Epithelial cell of proximal tubule (primary cell): Measurements from ENCODE around the gene TOMM40L. TPM values are rescaled to one million over a fixed set of nuclear protein-coding genes. Genes with fewer than 3 reads are reported as not detected.

Source experiments
- DNase-seq: peaks from one replicate; pipeline ENCODE4 v3.0.0-alpha.2; 2011; ENCODE audit warnings: low read depth
- H3K4me3 ChIP-seq: 2 replicates; pipeline ENCODE4 v1.5.1; 2011; ENCODE audit warnings: low read depth, mild to moderate bottlenecking, low read length
- total RNA-seq: library from RNA; depleted of rRNA; stranded (reverse); fragments of >200 nt; gene quantifications from 2 replicates; pipeline ENCODE4 v1.2.3, GENCODE V29; 2015
- TF ChIP-seq, protein P1 (sequence below): conservative IDR thresholded peaks from 2 replicates; pipeline ENCODE4 v1.5.1; 2012; ENCODE audit warnings: low read depth, mild to moderate bottlenecking, low read length

Gene TOMM40L
- total RNA-seq, 1 donor from 2014 or later: 6.2 TPM

DNA sequence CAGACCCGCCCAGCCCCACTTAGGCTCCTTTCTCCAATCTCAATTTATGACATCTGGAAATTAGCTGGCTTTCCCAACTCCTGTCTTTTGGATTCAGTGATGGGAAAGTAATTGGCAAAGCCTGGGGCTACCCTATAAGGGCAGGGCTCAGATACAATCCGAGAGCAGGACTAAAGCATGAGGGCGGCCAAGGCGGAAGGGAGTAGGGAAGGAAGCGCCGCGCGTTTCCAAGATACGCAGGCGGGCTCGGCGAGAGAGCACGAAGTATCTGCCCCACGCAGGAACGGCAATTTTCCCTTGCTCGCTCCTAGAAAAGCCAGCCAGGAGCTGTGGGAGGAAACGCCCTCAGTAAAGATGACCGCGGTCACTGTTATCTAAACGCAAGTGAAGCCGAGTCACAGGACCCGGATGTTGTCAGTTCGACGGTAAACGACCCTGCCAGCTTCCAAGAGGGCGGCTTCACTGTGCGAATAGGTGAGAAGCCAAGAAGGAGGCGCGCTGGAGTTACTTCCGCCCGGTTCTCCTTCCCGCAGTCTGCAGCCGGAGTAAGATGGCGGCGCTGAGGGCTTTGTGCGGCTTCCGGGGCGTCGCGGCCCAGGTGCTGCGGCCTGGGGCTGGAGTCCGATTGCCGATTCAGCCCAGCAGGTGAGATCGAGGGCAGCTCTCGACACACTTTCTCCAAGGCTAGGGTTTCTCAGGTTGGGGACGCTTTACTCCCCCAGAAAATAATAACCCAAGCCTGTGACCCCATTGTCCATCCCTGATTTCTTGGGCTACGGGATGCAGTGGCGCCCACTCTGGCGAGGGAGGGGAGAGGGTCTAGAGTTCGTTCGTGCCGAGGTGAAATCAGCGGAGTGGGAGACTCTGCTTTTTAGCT, 23.8 kb upstream of the TOMM40L start, which contains the start of gene NDUFS2:
NDUFS2 (plus strand) TSS at position 532 of the 877 bp plus-strand sequence; CDS start at position 551, 19 bp downstream.
- peak within 1 kb of the TSS; percentile 88 for H3K4me3 ChIP-seq
- peak; percentile 87 for DNase-seq
- TF ChIP-seq, protein P1, sequence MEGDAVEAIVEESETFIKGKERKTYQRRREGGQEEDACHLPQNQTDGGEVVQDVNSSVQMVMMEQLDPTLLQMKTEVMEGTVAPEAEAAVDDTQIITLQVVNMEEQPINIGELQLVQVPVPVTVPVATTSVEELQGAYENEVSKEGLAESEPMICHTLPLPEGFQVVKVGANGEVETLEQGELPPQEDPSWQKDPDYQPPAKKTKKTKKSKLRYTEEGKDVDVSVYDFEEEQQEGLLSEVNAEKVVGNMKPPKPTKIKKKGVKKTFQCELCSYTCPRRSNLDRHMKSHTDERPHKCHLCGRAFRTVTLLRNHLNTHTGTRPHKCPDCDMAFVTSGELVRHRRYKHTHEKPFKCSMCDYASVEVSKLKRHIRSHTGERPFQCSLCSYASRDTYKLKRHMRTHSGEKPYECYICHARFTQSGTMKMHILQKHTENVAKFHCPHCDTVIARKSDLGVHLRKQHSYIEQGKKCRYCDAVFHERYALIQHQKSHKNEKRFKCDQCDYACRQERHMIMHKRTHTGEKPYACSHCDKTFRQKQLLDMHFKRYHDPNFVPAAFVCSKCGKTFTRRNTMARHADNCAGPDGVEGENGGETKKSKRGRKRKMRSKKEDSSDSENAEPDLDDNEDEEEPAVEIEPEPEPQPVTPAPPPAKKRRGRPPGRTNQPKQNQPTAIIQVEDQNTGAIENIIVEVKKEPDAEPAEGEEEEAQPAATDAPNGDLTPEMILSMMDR: peak; percentile 39

DNA sequence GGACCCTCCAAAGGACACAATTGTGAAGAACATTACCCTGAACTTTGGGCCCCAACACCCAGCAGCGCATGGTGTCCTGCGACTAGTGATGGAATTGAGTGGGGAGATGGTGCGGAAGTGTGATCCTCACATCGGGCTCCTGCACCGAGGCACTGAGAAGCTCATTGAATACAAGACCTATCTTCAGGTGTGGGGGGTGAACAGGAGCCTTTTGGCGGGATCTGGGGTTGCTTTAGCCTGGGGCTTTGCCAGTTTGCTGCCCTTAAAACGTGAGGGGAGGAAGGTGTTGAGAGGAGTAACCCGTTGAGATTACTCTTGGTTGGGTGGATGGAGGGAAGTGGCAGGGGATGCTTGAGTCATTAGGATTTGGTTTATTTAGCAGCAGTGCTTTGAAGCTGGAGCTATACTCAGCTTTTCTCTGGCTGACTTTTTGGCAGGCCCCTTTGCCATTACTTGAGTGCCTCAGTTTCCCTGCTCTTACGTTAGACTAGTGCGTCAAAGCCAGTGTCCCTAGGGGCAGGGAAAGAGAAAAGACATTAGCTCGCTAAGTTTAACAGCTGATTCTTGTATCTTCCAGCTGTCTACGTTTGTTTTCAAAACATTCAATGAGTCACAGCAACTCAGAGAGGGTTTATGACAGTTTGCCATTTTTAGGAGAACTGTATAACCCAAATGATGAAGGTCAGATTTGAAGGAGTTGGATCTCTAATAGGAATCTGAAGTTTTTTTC, 19.3 kb upstream of the TOMM40L start:
- TF ChIP-seq, protein P1: no peak
- no peak for DNase-seq
- no peak overlapping the region for H3K4me3 ChIP-seq

DNA sequence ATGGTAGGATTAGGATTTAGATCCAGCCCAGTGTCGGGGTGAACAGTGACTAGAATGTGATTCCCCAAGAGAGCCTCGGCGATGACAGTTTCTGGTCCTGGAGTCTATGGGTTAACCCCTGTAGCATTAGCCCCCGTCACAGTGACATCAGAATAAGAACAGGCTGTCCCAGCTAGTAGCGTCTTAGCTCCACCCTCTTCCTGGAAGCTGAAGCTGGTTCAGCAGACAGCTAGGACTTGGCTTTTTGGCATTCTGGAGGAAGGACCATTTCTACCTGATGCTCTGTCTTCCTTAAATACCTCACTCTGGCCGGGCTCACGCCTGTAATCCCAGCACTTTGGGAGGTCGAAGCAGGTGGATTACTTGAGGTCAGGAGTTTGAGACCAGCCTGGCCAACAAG, 18.7 kb upstream of the TOMM40L start:
- TF ChIP-seq, protein P1: no peak
- H3K4me3 ChIP-seq: no peak overlapping the region
- DNase-seq: no peak

DNA sequence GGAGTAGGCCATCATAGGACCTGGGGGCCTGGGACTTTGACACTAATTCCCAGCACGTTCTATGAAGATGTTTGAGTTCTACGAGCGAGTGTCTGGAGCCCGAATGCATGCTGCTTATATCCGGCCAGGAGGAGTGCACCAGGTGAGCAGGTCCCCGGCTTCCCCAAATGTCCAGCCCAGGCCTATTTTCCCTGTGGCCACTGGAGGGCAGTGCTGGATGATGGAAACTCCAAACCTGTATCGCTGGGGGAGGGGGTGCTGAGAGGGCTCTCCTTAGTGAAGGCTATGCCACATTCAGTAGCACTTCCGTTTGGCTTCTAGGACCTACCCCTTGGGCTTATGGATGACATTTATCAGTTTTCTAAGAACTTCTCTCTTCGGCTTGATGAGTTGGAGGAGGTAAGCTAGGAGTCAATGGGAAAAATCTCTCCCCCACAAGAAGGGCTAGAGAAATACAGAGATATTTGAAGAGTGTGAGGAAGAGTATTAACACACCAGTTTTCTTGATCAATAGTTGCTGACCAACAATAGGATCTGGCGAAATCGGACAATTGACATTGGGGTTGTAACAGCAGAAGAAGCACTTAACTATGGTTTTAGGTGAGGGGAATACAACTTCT, 16.0 kb upstream of the TOMM40L start:
- no peak overlapping the region for H3K4me3 ChIP-seq
- DNase-seq: no peak
- TF ChIP-seq, protein P1: peak; percentile 96

DNA sequence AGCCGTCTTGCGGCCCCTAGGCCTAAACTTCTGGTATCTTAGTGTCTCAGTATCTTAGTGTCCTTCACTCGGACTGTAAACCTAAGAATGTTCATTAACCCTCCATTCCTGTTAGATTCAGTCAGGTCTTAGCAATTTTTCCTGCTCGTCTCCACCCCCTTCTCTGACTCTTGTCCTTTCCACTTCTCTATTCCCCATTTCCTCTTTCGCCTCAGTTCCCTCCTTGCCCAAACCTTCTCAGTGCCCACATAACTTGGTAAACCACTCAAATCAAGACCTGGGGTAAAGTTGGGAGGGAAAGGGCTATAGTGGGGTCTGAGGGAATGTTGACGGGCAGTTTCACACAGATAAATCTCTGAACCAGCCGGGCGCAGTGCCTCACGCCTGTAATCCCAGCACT, 11.5 kb upstream of the TOMM40L start:
- TF ChIP-seq, protein P1: no peak
- no peak overlapping the region for H3K4me3 ChIP-seq
- DNase-seq: no peak

DNA sequence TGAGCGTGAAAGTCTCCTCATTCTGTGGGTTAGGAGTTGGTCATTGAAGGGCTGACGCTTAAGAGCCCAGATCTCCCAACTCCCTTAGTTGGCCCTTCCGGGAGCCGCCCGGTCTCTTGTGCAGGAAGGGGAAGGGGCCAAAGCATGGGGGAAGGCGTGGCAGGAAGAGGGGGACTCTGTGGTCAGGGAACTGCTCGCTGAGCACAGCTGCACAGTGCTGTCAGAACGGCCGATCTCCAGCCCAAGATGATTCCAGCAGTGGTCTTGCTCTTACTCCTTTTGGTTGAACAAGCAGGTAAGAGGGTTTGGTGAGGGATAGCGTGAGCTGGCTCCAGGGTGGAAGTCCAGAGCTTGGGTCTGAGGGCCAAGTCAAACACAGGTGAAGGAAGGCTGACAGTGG, 10.8 kb upstream of the TOMM40L start, which contains the start of gene FCER1G:
FCER1G (plus strand) TSS at position 220 of the 400 bp plus-strand sequence; CDS start at position 247, 27 bp downstream.
- no peak within 1 kb of the TSS for H3K4me3 ChIP-seq
- DNase-seq: no peak
- TF ChIP-seq, protein P1: no peak
